Lower leg skin (tissue), 4 donors: ENCODE measurements around the gene OR51E1. TPM values are rescaled to one million over a fixed set of nuclear protein-coding genes. Genes with fewer than 3 reads are reported as not detected.

Experiments used
- DNase-seq, 2 donors: peaks; one replicate each; pipeline ENCODE4 v3.0.0-alpha.2; 2019; ENCODE audit warnings: low spot score in 2 of 2
- H3K4me3 ChIP-seq: fragments of 200-600 bp; sonication (generic); 2 replicates; pipeline ENCODE4 v1.5.1; 2017; ENCODE audit warnings: mild to moderate bottlenecking, low read depth; ENCODE audit not compliant: poor library complexity, severe bottlenecking
- CTCF ChIP-seq, 3 donors: fragments of 450-650 bp; IDR thresholded peaks; one replicate each; pipeline ENCODE4 v1.5.1; 2016; ENCODE audit warnings: antibody characterized with exemption in 3 of 3, mild to moderate bottlenecking in 3 of 3, moderate library complexity in 2 of 3
- POLR2A ChIP-seq, 2 donors: fragments of 450-650 bp; IDR thresholded peaks; one replicate each; pipeline ENCODE4 v1.6.1; 2016 to 2017; ENCODE audit warnings: antibody characterized with exemption in 2 of 2, mild to moderate bottlenecking in 1 of 2, moderate library complexity in 1 of 2
- WGBS, 2 donors: methylation state at CpG; one replicate each; pipeline ENCODE4 v1.1.5; 2018; 5-methylcytosine and 5-hydroxymethylcytosine counted together
- intact Hi-C: fragments of 100-400 bp; cut with DNase I; formaldehyde crosslinking; loops from one replicate; pipeline ENCODE4 v1.15.0; 2023; ENCODE audit warnings: low total_unique reads
- total RNA-seq, 4 donors: library from RNA; depleted of rRNA; stranded (reverse); fragments of >200 nt; gene quantifications; one replicate each; pipeline ENCODE4 v1.1.0, GENCODE V29; 2016

The OR51E1 gene
- total RNA-seq, 4 donors from 2014 or later: 0.11 to 0.39 (median 0.21) TPM

- WGBS, 2 donors: 65 to 71% methylated on average over 2 of the region's 2 CpGs
- TF ChIP-seq POLR2A (IDR thresholded peaks at IDR 0.05) (no peak), CTCF (IDR thresholded peaks at IDR 0.05) (no peak)
- no peak for DNase-seq
- intact Hi-C loops: no loop called here
- H3K4me3 ChIP-seq: no peak overlapping the region
These were observed 30.0 kb downstream of the OR51E1 start for GRCh38 chr11:4673781-4674180.

GRCh38 chr11:4677948-4678347 is 34.2 kb downstream of the OR51E1 start:
- no peak for TF ChIP-seq CTCF (IDR thresholded peaks at IDR 0.05)
- TF ChIP-seq POLR2A (IDR thresholded peaks at IDR 0.05): no peak
- intact Hi-C loops: no loop called here
- H3K4me3 ChIP-seq: no peak overlapping the region
- 70% methylated on average over 2 of the region's 2 CpGs for WGBS, 2 donors
- DNase-seq: no peak

- intact Hi-C loops: no loop called here
- TF ChIP-seq POLR2A (IDR thresholded peaks at IDR 0.05) (no peak), CTCF (IDR thresholded peaks at IDR 0.05) (no peak)
- WGBS, 2 donors: 38 to 44% methylated on average over 3 of the region's 3 CpGs
- no peak overlapping the region for H3K4me3 ChIP-seq
- no peak for DNase-seq
These were observed 36.6 kb downstream of the OR51E1 start for GRCh38 chr11:4680341-4680740.

- no peak for DNase-seq
- intact Hi-C loops: no loop called here
- TF ChIP-seq CTCF (IDR thresholded peaks at IDR 0.05): no peak
- 57 to 58% methylated on average over 2 of the region's 2 CpGs for WGBS, 2 donors
- H3K4me3 ChIP-seq: no peak overlapping the region
These were observed 39.0 kb downstream of the OR51E1 start for GRCh38 chr11:4682623-4683419.

GRCh38 chr11:4684631-4685285 is 41.0 kb downstream of the OR51E1 start:
- intact Hi-C loops: no loop called here
- TF ChIP-seq CTCF (IDR thresholded peaks at IDR 0.05) (no peak), POLR2A (IDR thresholded peaks at IDR 0.05) (no peak)
- WGBS, 2 donors: 64% methylated on average over 3 of the region's 3 CpGs

More at GRCh38 chr11:4684631-4685285, 41.0 kb downstream of the OR51E1 start:
- H3K4me3 ChIP-seq: no peak overlapping the region
- DNase-seq: no peak
